CD1c-positive myeloid dendritic cell (primary cell): ENCODE results near the gene HINT2.

ENCODE experiments used
- DNase-seq: peaks from one replicate; pipeline ENCODE4 v3.0.0-alpha.2; 2016; ENCODE audit errors: extremely low spot score

HINT2 gene

GRCh38 chr9:35840881-35841644, 26.2 kb upstream of the HINT2 start:
- no peak for DNase-seq

- DNase-seq, result peak; percentile 42
Observed at GRCh38 chr9:35839926-35840325, 25.1 kb upstream of the HINT2 start.

- DNase-seq, result no peak
Observed at GRCh38 chr9:35836595-35836994, 21.8 kb upstream of the HINT2 start.

GRCh38 chr9:35835766-35836165, 20.9 kb upstream of the HINT2 start:
- DNase-seq, result no peak

- DNase-seq, result no peak
Observed at GRCh38 chr9:35835216-35835632, 20.4 kb upstream of the HINT2 start.

GRCh38 chr9:35834260-35835215, 19.7 kb upstream of the HINT2 start:
- DNase-seq, result no peak

GRCh38 chr9:35832814-35833213, 18.0 kb upstream of the HINT2 start:
- DNase-seq, result no peak

- DNase-seq, result no peak
Observed at GRCh38 chr9:35831040-35831439, 16.2 kb upstream of the HINT2 start.

GRCh38 chr9:35829764-35830096, 14.9 kb upstream of the HINT2 start:
- DNase-seq, result no peak

- DNase-seq, result peak; percentile 95
Observed at GRCh38 chr9:35829084-35829763, 14.4 kb upstream of the HINT2 start, which contains the start of gene TMEM8B. TMEM8B (plus strand) TSS chr9:35829228; CDS start chr9:35829448, 220 bp downstream.

GRCh38 chr9:35828716-35829083, 13.9 kb upstream of the HINT2 start, which contains the start of gene FAM221B:
FAM221B (minus strand) TSS chr9:35828732; CDS start chr9:35826161, 2,571 bp downstream.
- DNase-seq, result peak; percentile 19

GRCh38 chr9:35827486-35827885, 12.6 kb upstream of the HINT2 start:
- DNase-seq, result no peak

GRCh38 chr9:35826071-35826701, 11.3 kb upstream of the HINT2 start:
- peak; percentile 68 for DNase-seq

GRCh38 chr9:35822926-35823325, 8.1 kb upstream of the HINT2 start:
- DNase-seq, result no peak

- DNase-seq, result no peak
Observed at GRCh38 chr9:35820076-35820475, 5.2 kb upstream of the HINT2 start.

- no peak for DNase-seq
Observed at GRCh38 chr9:35818341-35818740, 3.5 kb upstream of the HINT2 start.

GRCh38 chr9:35816708-35817107, 1.9 kb upstream of the HINT2 start:
- no peak for DNase-seq

- peak; percentile 54 for DNase-seq
Observed at GRCh38 chr9:35814106-35814840, 569 bp downstream of the HINT2 start.

GRCh38 chr9:35813434-35814105, 1.3 kb downstream of the HINT2 start:
- DNase-seq, result no peak

- peak; percentile 95 for DNase-seq
Observed at GRCh38 chr9:35812025-35812602, 2.7 kb downstream of the HINT2 start, which contains the start of gene SPAG8. SPAG8 (minus strand) TSS chr9:35812262; CDS start chr9:35812147, 115 bp downstream.
